Dermis blood vessel endothelial cell (primary cell): ENCODE data around the gene EPB41L5. TPM values are rescaled to one million over a fixed set of nuclear protein-coding genes. Genes with fewer than 3 reads are reported as not detected.

Experiments
- DNase-seq: peaks from one replicate; pipeline ENCODE4 v3.0.0; 2010
- total RNA-seq: library from RNA; depleted of rRNA; stranded (reverse); fragments of >200 nt; gene quantifications from 2 replicates; pipeline ENCODE4 v1.2.3, GENCODE V29; 2014

EPB41L5 gene
- total RNA-seq, 1 donor from 2014 or later = 30.8 TPM

- no peak for DNase-seq
Observed at GRCh38 chr2:120227111-120227991, 214.5 kb downstream of the EPB41L5 start.

DNA sequence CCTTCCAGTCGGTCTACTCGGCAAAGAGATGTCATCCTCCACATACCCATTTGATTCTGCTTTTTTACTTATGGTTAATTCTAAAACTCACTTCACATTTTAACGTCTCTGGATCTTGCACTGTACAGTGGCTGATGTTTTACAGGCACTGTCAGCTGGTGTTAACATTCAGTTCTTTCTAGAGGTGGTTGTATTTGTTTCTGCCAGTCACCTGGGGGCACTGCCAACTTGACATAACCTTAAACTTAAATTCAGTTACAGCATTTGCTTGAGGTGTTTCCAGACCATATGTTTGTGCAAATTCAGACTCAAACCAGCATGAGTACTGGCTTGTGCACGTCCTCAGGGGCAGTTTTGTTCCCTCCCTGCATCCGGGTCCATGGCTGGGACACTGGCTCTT is 215.6 kb downstream of the EPB41L5 start:
- DNase-seq = peak; percentile 43

Other genes with a start within 250 kb of the EPB41L5 start
- 33.7 and 36.4 TPM in 2 replicates for gene TMEM185B, start 210.3 kb downstream of the EPB41L5 start, total RNA-seq
- 235 and 269 TPM in 2 replicates for gene RALB, start 239.8 kb downstream of the EPB41L5 start, total RNA-seq